Measurements from ENCODE around the gene BRIX1.

BRIX1 gene, protein sequence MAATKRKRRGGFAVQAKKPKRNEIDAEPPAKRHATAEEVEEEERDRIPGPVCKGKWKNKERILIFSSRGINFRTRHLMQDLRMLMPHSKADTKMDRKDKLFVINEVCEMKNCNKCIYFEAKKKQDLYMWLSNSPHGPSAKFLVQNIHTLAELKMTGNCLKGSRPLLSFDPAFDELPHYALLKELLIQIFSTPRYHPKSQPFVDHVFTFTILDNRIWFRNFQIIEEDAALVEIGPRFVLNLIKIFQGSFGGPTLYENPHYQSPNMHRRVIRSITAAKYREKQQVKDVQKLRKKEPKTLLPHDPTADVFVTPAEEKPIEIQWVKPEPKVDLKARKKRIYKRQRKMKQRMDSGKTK
- total RNA-seq = 3.8 to 27.4 (median 17.9) reads per million in 18 experiments

DNA sequence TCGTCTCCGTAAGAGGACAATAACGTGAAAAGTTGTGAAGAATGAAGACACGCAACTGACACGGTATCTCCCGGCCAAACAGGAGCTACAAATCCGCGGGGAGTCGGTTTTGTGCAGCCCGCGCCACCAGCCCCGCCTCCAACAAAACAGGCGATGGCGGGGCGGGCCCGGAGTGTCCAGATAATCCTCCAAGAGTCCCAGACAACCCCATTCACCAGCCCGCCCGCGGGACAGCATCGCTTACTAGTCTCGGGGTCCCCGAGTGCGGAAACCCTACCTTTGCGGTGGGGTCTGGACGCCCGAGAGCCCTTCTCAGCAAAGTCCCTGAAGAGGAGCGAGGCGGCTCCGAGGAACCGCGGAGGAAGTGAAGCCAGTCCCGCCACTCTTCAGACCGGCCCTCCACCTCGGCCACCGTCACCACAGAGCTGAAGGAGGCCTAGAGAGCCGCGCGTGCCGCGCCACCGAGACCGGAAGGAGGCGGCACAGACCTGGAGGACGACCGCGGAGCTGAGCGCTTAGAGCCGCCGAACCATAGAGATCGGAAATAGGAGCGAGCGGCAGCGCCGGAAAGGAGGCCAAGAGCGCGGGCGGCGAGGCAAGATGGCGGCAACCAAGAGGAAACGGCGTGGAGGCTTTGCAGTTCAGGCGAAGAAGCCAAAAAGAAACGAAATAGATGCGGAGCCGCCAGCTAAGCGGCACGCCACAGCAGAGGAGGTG is at the start of gene BRIX1, which contains the start of gene RAD1:
Gene BRIX1, plus strand, starts transcription at position 573 of the 717 bp plus-strand sequence. Its CDS starts 28 bp downstream, at position 601.
Gene RAD1, minus strand, starts transcription at position 366 of the 717 bp plus-strand sequence. CDS start 612 bp downstream, outside the sequence.
- DNase-seq = peak; percentile 97 to 98

DNA sequence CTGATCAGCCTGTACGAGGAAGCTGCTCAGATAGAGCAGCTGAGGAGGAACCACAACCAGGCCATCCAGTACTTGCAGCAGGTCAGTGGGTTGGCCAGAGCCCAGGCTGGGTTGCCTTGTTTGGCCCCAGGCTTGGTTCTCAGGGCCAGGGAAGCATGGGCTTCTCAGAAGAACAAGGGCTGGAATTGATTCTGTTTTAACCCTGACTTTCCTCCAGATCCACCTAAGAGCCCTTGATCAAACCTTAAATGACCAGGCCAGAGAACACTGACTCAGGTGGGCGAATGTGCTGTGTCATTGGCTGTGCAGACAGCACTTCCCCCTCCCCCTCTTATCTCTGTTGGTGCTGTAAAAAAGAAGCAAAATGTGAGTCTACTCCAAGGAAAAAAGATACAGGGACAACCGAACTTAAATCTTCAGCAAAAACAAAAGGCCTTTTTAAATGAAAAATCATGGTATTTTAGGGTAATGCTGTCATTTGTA is 48.5 kb upstream of the BRIX1 start:
- DNase-seq = no peak

DNA sequence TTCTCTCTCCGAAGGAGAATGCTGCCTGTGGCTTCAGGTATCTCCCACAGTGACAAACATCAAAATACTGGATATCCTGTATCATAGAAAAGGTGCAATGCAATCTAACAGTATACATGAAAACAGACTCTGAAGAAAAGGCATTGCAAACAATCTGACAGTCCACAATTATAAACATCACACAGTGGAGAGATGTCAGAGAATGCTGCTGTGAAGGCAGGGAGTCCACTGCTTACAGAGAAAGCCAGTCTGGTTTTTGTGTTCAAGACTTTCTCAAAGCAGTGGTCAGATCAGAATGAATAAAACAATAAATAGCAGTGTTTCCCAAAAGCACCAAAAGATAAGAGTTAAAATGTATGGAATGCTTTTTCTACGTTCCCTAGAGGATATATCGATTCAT is 47.9 kb upstream of the BRIX1 start:
- DNase-seq = no peak

DNA sequence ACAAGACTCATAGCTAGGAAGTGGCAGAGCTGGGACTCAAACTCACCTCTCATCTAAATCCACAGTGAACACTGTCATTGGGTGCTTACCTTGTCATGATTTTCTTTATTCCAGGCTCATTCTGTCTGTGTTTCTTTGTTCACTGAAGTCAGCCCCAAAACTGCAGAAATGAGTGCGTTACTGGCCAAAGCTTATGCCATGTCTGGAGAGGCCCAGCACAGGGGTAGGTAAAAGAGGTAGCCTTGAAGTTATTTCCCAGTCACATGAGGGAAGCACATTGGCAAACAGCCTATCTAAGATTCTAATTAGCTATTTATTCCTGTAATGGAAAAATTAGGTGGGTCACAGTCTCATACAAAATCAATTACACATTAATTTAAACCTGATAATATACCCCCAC is 46.7 kb upstream of the BRIX1 start:
- DNase-seq = no peak

DNA sequence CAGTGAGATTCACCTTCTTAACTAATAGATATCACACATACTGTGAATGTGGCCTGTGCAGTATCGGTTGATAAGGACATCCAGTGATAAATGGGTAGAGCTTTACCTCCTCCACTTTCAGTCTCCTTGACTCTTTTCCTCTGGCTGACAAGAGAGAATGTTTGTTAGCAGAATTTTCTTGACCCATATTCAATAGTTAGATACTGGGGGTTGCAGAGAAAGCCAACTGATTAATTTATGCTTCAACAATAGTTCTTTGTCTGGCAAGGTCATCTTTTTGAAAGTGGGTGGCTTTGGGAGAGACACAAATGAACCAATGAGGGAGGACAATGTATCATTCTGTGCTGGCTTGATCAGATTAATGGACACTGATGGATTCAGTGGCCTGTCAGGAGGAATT is 46.3 kb upstream of the BRIX1 start:
- no peak for DNase-seq

DNA sequence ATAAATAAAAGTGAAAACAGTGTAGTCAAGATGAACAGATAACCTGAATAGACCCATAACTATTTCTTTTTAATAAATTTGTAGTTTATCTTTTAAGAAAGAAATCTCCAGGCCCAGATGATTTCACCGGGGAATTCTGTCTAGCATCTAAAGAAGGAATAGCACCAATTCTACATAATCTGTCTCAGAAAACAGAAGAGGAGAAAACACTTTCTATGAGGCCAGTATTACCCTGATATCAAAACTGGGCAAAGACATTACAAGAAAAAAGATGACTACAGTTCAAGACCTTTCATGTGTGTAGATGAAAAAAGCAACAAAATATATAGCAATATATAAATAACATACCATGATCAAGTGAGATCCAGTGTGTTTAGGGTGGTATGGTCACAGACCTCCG is 45.1 kb upstream of the BRIX1 start:
- DNase-seq = no peak

DNA sequence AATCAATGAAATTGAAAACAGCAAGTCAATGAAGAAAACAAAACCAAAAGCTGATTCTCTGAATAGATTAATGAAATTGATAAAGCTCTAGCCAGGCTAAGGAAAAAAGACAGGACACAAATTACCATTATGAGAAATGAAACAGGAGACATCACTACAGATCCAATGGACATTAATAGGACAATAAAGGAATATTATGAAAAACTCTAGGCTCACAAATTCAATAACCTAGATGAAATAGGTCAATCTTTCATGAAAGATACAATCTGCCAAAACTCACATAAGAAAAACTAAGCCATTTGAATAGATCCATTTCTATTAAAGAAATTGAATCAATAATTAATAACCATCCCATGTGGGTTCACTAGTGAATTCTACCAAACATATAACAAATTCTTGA is 39.2 kb upstream of the BRIX1 start:
- DNase-seq = no peak

DNA sequence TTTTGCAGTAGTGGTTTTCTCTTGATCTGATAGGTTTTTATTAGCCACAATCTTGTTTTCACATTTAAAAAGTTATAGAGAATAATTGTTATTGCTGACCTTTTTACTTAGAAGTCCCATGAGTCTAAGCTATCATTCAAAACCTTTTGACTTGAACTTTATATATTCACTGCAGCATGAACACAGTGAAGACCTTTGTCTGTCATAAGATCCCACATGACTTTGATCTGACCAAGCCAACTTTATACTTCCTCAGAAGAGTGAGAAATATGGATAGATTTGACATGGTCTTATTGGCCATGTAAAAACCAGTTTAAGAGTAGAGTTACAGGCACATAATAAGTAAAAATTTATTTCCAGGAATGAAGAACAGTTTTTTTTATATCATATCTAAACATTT is 34.3 kb upstream of the BRIX1 start:
- no peak for DNase-seq

DNA sequence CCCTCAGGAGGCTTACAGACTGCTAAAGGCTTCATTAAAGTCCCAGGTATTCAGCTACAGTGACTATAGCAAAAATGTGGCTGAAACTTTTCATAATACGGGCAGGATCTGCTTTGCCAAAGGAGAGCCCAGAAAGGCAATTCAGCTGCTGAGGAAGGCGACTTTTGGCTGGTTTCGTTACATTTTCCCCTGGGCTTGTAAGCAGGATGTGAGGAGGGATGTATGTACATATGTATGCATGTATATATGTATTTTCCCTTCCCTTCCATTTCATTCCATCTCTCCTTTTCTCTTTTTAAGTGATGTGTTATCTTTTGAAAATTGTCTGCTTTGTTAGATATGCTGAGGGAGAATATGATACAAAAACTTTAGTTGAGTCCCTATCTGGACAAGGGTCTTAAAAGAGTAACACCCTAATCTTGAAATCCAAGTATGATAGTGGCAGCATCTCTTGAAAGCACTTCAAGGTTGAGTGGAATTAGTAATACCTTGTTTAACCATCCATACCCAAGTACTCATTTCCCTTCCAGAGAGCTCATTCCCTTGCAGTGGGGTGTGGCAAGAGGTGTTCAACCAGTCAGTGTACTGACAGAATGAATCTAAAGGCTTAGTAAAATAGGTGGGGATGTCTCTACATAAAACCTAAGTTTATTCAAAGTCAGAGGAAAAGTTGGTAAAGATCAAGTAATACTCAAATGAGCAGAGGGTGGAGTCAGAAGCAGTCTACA is 29.0 kb upstream of the BRIX1 start:
- DNase-seq = no peak

DNA sequence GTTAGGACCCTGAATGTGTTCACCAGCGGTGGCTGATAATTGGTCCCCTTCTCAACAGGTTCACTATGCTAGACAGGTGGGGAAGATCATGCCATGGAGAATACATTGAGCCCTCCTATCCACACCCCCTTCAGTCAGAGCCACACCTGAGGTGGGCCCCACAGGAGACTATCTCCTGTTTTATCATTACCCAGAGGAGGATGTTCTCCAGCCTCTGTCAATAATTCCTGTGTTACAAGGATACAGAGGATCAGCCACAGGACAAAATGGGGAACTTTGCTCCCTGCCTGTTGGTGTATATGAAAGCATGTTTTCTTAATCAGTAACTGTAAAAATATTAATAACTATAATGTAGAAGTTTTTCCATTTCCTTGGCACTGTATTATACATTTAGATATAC is 26.1 kb upstream of the BRIX1 start:
- DNase-seq = no peak

DNA sequence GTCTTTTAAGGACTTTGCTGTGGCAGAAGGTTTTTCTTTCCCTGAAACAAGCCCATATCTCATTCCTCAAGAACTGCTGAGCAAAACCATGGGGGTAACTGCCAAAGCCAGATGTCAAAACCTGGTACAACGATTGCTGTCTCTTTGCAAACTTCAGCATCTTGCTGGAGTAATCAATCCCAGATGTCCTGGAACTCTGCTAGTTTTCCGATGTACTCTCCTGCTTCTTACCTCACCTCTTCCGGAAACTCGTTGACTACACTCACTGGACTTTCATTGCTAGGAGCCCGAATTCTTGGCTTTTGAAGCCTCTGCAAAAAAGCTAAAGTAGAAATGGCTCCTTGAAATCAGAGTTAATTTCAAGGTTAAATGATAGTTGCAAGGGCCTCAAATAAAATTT is 23.5 kb upstream of the BRIX1 start:
- no peak for DNase-seq

DNA sequence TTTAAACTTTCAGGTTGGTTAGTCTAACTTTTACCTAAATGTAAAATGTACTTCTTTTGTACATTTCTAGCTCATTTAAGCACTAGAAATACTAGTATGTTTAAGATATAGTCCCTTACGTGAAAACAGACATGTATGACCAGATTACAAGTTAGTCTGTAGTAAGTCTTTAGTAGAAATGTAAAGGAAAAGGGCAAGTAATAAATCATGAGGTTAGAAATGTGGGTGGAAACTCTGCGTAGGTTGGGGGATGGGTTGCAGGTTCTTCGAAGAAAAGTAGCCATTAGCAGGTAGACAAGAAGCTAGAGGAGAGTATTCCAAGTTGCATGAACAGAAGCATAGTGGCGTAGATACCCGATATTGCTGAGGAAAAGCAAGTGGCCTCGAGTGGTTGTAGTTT is 23.1 kb upstream of the BRIX1 start:
- no peak for DNase-seq

DNA sequence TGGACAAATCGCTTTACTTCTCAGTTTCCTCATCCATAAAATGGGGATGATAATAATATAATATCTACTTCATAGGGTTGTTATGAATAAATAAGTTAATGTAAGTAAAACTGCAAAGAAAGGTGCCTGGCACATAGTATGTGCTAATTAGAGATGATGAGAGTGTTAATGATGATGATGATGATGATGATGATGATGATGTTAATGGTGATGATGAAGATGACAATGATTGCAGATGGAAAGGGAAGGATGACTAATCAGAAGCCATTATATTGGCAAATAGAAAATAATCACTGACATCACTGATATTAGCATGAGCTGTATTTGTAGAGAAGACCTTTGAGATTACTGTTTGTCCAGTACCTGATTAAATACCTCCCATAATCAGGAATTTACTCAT is 20.8 kb upstream of the BRIX1 start:
- DNase-seq = no peak

DNA sequence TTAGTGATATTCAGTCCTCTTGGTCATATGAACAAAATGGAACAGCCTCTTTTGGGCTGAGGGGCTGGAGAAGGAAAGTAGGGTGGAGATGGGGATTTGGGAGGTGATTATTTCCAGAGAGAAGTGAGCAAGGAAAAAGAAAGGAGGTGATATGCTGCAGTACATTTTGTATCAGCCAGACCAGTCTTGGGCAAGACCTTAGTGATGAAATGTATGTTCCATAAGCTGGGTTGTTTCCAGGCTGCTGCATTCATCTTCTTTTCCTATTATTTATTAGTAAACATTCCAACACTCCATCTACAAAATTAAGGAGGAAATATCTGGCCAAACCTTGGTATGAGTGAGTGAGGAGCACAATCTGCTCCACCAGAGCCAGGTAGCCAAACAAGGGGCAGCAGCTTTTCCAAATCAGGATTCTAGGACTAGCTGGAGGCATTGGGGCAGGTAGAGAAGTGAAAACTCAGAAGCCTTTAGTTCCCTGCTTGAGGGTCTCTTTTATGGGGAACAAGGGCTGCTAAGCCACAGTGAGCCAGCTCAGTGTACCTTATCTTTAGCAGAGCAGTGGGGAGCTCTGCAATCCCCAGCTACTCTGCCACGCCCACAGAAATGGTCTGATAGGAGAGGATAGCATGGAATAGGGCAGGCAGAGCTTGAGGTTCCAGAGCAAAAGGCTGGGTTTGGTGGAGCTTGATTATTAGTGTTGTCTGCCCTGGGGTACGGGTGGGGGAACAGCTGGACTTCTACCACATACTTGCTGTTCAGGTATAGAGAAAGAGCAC is 19.7 kb upstream of the BRIX1 start:
- no peak for DNase-seq

DNA sequence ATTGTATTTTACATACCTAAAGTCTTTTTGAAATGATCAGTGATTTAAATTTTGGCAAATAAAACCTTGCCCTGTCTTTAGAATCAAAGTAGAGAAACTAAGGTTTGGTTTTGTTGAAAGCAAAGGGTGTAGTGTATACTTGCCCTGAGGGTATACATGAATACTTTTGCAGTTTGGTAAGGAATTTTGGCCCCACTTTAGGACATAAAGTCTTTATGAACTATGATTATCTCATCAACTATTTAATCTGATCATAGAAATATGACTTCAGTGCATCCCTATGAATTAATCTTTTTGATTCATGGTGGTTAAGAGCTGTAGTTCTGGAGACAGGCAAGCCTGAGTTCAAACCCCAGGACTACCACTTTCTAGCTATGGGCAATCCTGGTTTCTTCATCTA is 17.9 kb upstream of the BRIX1 start:
- no peak for DNase-seq

DNA sequence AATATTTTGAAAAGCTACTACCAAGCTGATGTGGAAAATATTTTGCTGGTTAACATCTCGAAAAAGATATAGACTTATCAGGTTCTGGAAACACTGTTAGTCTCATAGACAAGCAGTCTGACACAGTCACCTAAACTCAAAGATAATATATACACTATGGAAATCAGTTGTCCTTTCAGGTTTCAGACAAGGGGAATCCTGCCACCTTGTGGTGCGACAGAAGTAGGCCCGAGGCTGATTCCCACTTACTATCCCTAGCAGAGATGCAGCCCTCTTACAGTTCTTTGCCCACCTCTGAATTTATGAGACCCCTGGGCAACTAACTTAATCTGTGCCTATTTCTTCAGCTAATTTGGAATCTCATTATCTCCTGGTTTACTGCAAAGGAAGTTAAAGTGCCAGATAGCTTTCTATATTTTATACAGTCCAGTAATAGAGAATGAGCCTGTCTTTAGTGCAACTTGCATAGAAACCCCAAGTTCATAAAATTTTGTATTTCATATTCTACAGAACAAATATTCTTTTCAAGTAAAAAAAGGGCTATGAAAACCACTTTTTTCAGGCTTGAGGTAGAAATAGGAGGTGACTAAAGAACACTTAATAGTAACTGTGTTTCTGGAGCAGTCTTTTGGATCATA is 17.1 kb upstream of the BRIX1 start:
- peak; percentile 55 to 67 for DNase-seq

DNA sequence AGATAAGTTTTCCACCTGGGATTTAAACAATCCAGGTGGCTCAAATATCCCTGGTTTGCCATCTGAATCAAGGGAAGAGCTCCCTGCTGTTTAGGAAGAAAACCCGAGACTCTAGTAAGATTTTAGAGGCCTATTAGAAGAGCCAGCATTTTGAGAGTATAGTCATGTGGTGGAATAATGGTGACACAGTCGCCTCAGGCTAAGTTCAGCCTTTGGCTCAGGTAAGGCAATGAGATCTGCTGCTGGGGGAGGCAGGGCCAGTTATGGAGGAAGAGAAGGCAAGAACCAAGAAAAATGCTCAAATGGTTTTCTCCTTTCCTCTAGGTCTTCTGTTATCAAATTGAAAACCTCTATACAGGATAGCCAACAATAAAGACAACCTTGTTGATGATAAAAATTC is 16.4 kb upstream of the BRIX1 start:
- no peak for DNase-seq

DNA sequence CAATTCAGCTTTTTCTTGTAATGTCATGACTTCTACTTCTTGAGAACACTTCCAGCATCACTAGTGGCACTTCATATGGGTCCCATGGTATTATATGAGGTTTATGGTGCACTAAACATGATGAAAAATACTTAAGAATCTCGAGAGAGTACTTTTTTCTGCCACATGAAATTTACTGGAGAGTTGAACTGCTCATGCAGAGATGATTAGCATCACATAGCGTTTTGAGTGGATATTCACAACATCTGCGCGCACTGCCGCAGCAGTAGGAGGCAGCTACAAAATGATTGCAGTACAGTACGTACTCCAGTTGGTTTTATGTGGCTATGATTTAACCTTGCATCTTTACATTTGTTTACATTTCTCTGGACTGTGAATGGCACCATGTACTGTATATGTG is 14.9 kb upstream of the BRIX1 start:
- DNase-seq = no peak

DNA sequence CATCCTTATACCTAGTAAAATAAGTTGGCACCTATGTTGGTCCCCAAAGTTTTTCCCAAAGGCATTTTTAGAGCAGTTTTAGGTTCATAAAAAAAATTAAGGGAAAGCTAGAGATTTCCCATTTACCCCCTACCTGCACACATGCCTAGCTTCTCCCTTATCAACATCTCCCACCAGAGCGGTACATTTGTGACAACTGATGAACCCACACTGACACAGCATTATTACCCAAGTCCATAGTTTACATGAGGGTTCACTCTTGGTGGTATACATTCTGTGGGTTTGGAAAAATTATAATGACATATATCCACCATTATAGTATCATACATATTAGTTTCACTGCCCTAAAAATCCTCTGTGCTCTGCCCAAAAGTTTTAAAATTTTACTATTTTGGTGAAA is 12.3 kb upstream of the BRIX1 start:
- no peak for DNase-seq

DNA sequence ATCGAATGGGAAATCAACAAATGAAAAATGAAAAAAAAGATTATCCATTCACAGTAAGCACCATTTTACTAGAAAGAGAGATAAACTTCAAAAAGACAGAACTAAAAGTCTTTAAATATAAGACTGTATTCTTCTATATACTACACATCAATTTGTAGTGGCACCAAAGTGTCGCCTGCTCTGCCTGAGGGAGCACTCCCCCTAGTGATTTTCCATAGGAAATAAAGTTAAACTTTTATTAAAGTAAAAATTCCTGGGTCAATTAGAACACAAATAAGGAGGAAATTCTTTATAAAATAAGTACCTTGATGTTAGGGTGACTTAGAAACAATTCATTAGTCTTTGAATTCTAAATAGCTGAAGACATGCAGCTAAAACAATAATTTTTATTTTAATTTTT is 9.9 kb upstream of the BRIX1 start:
- no peak for DNase-seq

DNA sequence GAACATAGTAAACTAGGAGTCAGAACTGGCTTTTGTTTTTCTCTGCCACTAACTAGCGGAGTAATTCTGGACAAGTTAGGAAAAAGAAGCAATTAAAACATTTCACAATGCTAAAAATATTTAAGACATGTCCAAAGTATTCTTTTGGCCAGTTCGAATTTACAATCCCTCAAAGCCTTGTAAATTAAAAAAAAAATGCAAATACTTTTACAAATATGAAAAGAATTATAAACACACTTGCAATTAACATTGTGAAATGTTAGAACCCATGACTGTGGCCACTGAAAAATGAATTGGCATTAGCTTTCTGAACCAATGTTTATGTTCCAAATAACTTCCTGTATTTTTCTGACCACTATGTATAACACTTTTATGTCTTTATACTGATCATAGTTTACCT is 2.4 kb upstream of the BRIX1 start:
- DNase-seq = no peak

DNA sequence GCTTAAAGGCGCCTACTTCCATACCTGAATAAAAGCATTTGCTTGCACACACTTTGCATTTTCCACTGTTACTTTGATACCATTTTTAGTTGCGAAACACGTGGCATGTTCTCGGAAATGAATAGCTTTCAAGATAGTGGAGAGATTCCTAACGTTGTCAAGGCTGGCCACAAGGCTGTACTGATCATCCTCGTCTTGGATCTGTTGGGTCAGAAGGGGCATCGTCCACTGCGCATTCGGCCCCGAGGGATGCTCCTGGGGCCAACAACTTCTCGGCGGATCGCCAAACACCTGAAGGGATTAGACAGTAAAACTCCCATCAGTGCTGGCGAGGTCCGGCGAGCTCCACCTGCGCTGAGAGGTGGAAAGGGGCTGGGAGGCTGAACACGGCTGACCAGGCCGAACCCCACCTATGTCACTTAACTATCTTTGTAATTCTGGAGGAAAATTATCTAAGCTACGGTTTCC is 806 bp upstream of the BRIX1 start:
- no peak for DNase-seq
